ENCODE measurements around the gene SDHC.

- TF ChIP-seq EZH2 (IDR thresholded peaks at IDR 0.05; ENCODE audit: insufficient read depth, poor library complexity, severe bottlenecking) (no peak), EZH2phosphoT487 (IDR thresholded peaks at IDR 0.05; ENCODE audit: insufficient read depth, low read depth) (no peak)
Measured at GRCh38 chr1:161309868-161310267, 4.3 kb upstream of the SDHC start, which contains the start of gene MPZ.

Measured in GM23248 (cell line).